Caco-2 (cell line): ENCODE data around the gene SP4. TPM values are rescaled to one million over a fixed set of nuclear protein-coding genes. Genes with fewer than 3 reads are reported as not detected.

Experiments
- BruUV-seq: library from RNA; stranded (reverse); fragments of 400-500 nt; replicated peaks from 2 replicates; lab custom pipeline; 2021; lab: Mats Ljungman, UMichigan
- CTCF ChIA-PET: fragments of 300-600 bp; sonication (Branson Sonifier 250); formaldehyde crosslinking; loops from one replicate; lab custom pipeline; 2022; ENCODE audit warnings: antibody characterized with exemption; lab: Charles Lee
- POLR2A ChIA-PET: fragments of 300-600 bp; sonication (Branson Sonifier 250); formaldehyde crosslinking; loops from one replicate; lab custom pipeline; 2022; ENCODE audit warnings: antibody characterized with exemption; lab: Charles Lee
- DNase-seq, 2 experiments: peaks; one replicate each; pipeline versions ENCODE4 v3.0.0 to v3.0.0-alpha.2; 2020 to 2022
- H3K27me3 ChIP-seq: replicated peaks from 2 replicates; pipeline ENCODE4 v1.6.0; 2011; ENCODE audit warnings: low read length; ENCODE audit not compliant: control insufficient read depth, insufficient read depth
- H3K36me3 ChIP-seq: 2 replicates; pipeline ENCODE4 v1.5.1; 2011; ENCODE audit warnings: low read length; ENCODE audit not compliant: control insufficient read depth, insufficient read depth
- H3K4me1 ChIP-seq: fragments of 250-450 bp; sonication (Bioruptor Pico); 2 replicates; pipeline ENCODE4 v1.5.1; 2020; ENCODE audit warnings: mild to moderate bottlenecking
- H3K4me3 ChIP-seq: 2 replicates; pipeline ENCODE4 v1.5.1; 2011; ENCODE audit warnings: low read depth, mild to moderate bottlenecking, control low read depth, low read length
- H3K9me3 ChIP-seq: fragments of 250-450 bp; sonication (Bioruptor Pico); 2 replicates; pipeline ENCODE4 v1.5.1; 2020; ENCODE audit warnings: mild to moderate bottlenecking, moderate library complexity
- H3K27ac Mint-ChIP-seq: one replicate; pipeline ENCODE4 v1.8.0; 2022; ENCODE audit warnings: mixed read lengths; ENCODE audit not compliant: unreplicated experiment
- H3K27me3 Mint-ChIP-seq: one replicate; pipeline ENCODE4 v1.8.0; 2022; ENCODE audit warnings: mixed read lengths; ENCODE audit not compliant: insufficient read depth, unreplicated experiment
- H3K36me3 Mint-ChIP-seq: one replicate; pipeline ENCODE4 v1.8.0; 2022; ENCODE audit warnings: mild to moderate bottlenecking, mixed read lengths; ENCODE audit not compliant: insufficient read depth, unreplicated experiment
- H3K4me1 Mint-ChIP-seq: one replicate; pipeline ENCODE4 v1.8.0; 2022; ENCODE audit warnings: low read depth, mixed read lengths; ENCODE audit not compliant: unreplicated experiment
- H3K4me3 Mint-ChIP-seq: one replicate; pipeline ENCODE4 v1.8.0; 2022; ENCODE audit warnings: mild to moderate bottlenecking, moderate library complexity, mixed read lengths; ENCODE audit not compliant: unreplicated experiment
- H3K9me3 Mint-ChIP-seq: one replicate; pipeline ENCODE4 v1.8.0; 2022; ENCODE audit warnings: mixed read lengths; ENCODE audit not compliant: unreplicated experiment
- CTCF ChIP-seq, 2 experiments: fragments of 200-600 bp in 1 of 2; IDR thresholded peaks; 1 replicate in 1 of 2; 2 replicates in 1 of 2; pipeline versions ENCODE4 v1.5.1 to v1.8.0; 2011 to 2022; ENCODE audit warnings: antibody characterized with exemption in 1 of 2, control low read depth in 1 of 2, inconsistent platforms in 1 of 2, low read depth in 1 of 2, low read length in 1 of 2, mild to moderate bottlenecking in 1 of 2, moderate library complexity in 1 of 2; ENCODE audit not compliant: insufficient read depth in 1 of 2, severe bottlenecking in 1 of 2, unreplicated experiment in 1 of 2
- intact Hi-C: fragments of 100-400 bp; cut with micrococcal nuclease; formaldehyde crosslinking; loops from one replicate; pipeline ENCODE4 v1.10.0; 2022; ENCODE audit not compliant: unreplicated experiment
- total RNA-seq: library from RNA; stranded (reverse); gene quantifications from 2 replicates; pipeline ENCODE4 v1.2.3, GENCODE V29; 2022

The SP4 gene
- total RNA-seq, 1 experiment from 2014 or later = 10.8 TPM

DNA sequence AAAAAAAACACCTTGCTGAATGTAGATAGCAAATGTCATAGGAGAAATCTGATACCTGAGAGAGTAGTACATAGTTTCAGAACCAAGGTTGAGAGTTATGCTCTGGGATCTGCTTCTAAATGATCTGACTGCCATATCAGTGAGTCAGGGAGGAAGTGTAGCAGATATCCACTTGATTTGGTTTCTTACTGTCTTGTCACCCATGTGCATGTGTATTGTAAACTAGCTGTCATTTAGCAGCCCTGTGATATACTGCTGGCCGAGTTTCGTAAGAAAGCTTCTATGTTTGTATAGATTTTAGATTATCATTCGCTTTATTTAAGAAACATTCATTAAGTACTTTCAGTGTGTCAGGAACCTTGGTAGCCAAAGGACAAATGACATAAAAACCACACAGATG lies 42.0 kb downstream of the SP4 start:
- Histone ChIP-seq H3K36me3 (no peaks in the 10 kb centered on the region), H3K4me3 (no peak overlapping the region), H3K27me3 (no peaks in the 10 kb centered on the region), H3K9me3 (no peaks in the 10 kb centered on the region), H3K4me1 (no peaks in the 10 kb centered on the region)
- DNase-seq = no peak
- Mint-ChIP-seq H3K4me1 (no peaks in the 10 kb centered on the region), H3K9me3 (no peaks in the 10 kb centered on the region), H3K27me3 (no peaks in the 10 kb centered on the region), H3K27ac (no peak overlapping the region), H3K4me3 (no peak overlapping the region), H3K36me3 (no peaks in the 10 kb centered on the region)
- ChIA-PET CTCF (no interaction called here), POLR2A (no interaction called here)
- no TSS peak for BruUV-seq
- intact Hi-C loops = no loop called here
- no peak for TF ChIP-seq CTCF (IDR thresholded peaks at IDR 0.05; ENCODE audit: insufficient read depth in 1 of 2, low read depth in 1 of 2, low read length in 1 of 2, severe bottlenecking in 1 of 2, unreplicated experiment in 1 of 2)

- H3K4me3 Mint-ChIP-seq = no peak overlapping the region
- TF ChIP-seq CTCF (IDR thresholded peaks at IDR 0.05; ENCODE audit: insufficient read depth in 1 of 2, low read depth in 1 of 2, low read length in 1 of 2, severe bottlenecking in 1 of 2, unreplicated experiment in 1 of 2) = no peak
- no TSS peak for BruUV-seq
- Histone ChIP-seq H3K9me3 (no peaks in the 10 kb centered on the region), H3K27me3 (no peaks in the 10 kb centered on the region), H3K4me1 (no peaks in the 10 kb centered on the region), H3K4me3 (no peak overlapping the region), H3K36me3 (no peaks in the 10 kb centered on the region)
- H3K36me3 Mint-ChIP-seq = no peaks in the 10 kb centered on the region
- ChIA-PET POLR2A (no interaction called here), CTCF (no interaction called here)
- no peak overlapping the region for H3K27ac Mint-ChIP-seq
- no peaks in the 10 kb centered on the region for H3K4me1 Mint-ChIP-seq
- no peak for DNase-seq
- H3K9me3 Mint-ChIP-seq = no peaks in the 10 kb centered on the region
- no peaks in the 10 kb centered on the region for H3K27me3 Mint-ChIP-seq
- intact Hi-C loops = no loop called here
Measured at GRCh38 chr7:21472029-21472428, 44.1 kb downstream of the SP4 start.

- no peak for TF ChIP-seq CTCF (IDR thresholded peaks at IDR 0.05; ENCODE audit: insufficient read depth in 1 of 2, low read depth in 1 of 2, low read length in 1 of 2, severe bottlenecking in 1 of 2, unreplicated experiment in 1 of 2)
- CTCF ChIA-PET = no interaction called here
- Mint-ChIP-seq H3K36me3 (peaks cover 6% of the 10 kb centered on the region), H3K27ac (no peak overlapping the region), H3K27me3 (no peaks in the 10 kb centered on the region), H3K9me3 (no peaks in the 10 kb centered on the region), H3K4me3 (no peak overlapping the region), H3K4me1 (no peaks in the 10 kb centered on the region)
- H3K27me3 ChIP-seq = no peaks in the 10 kb centered on the region
- H3K4me3 ChIP-seq = no peak overlapping the region
- H3K4me1 ChIP-seq = no peaks in the 10 kb centered on the region
- POLR2A ChIA-PET = no interaction called here
- intact Hi-C loops = no loop called here
- no peaks in the 10 kb centered on the region for H3K36me3 ChIP-seq
- BruUV-seq = no TSS peak
- H3K9me3 ChIP-seq = peaks cover 3% of the 10 kb centered on the region; the same call in 1 of the 2 replicates
- DNase-seq = no peak
Measured at GRCh38 chr7:21476429-21476828, 48.5 kb downstream of the SP4 start.
